KMS-11 (cell line): ENCODE results near the gene CTBP2.

ENCODE experiments used
- H2AFZ ChIP-seq: fragments of 200-600 bp; sonication (generic); 2 replicates; pipeline ENCODE4 v1.6.1; 2016; ENCODE audit warnings: antibody characterized with exemption, mixed run types, low read depth
- H3K27ac ChIP-seq: fragments of 200-600 bp; sonication (generic); 2 replicates; pipeline ENCODE4 v1.6.1; 2016; ENCODE audit warnings: mild to moderate bottlenecking, mixed run types
- H3K27me3 ChIP-seq: fragments of 200-600 bp; sonication (generic); 2 replicates; pipeline ENCODE4 v1.6.1; 2017; ENCODE audit warnings: mild to moderate bottlenecking, low read depth, mixed run types, moderate library complexity; ENCODE audit not compliant: insufficient read depth
- H3K36me3 ChIP-seq: fragments of 200-600 bp; sonication (generic); 2 replicates; pipeline ENCODE4 v1.6.1; 2017; ENCODE audit warnings: mild to moderate bottlenecking, mixed run types; ENCODE audit not compliant: insufficient read depth
- H3K4me1 ChIP-seq: fragments of 200-600 bp; sonication (generic); 2 replicates; pipeline ENCODE4 v1.6.1; 2016; ENCODE audit warnings: mild to moderate bottlenecking, low read depth, mixed run types; ENCODE audit not compliant: poor library complexity, severe bottlenecking
- H3K4me2 ChIP-seq: fragments of 200-600 bp; sonication (generic); 2 replicates; pipeline ENCODE4 v1.7.0; 2016; ENCODE audit warnings: mild to moderate bottlenecking, mixed run types
- H3K4me3 ChIP-seq: fragments of 200-600 bp; sonication (generic); IDR thresholded peaks from 2 replicates; pipeline ENCODE4 v1.6.1; 2017; ENCODE audit warnings: low read depth, low read length, mixed read lengths; ENCODE audit not compliant: insufficient read depth
- H3K79me2 ChIP-seq: fragments of 200-600 bp; sonication (generic); 2 replicates; pipeline ENCODE4 v1.6.1; 2016; ENCODE audit warnings: low read depth, mixed run types; ENCODE audit not compliant: insufficient read depth
- H3K9ac ChIP-seq: fragments of 200-600 bp; sonication (generic); 2 replicates; pipeline ENCODE4 v1.6.1; 2016; ENCODE audit warnings: mild to moderate bottlenecking, mixed run types
- H4K20me1 ChIP-seq: fragments of 200-600 bp; sonication (generic); 2 replicates; pipeline ENCODE4 v1.6.1; 2016; ENCODE audit warnings: mild to moderate bottlenecking, mixed run types; ENCODE audit not compliant: insufficient read depth
- CTCF ChIP-seq: fragments of 200-600 bp; sonication (generic); conservative IDR thresholded peaks from 2 replicates; pipeline ENCODE4 v1.6.1; 2017; ENCODE audit warnings: low read depth, mild to moderate bottlenecking, antibody characterized with exemption, low read length, moderate library complexity, mixed read lengths

CTBP2 gene

GRCh38 chr10:125034675-125035074, 125.7 kb downstream of the CTBP2 start:
- Histone ChIP-seq H3K79me2 (no peaks in the 10 kb centered on the region), H3K36me3 (no peaks in the 10 kb centered on the region), H3K4me3 (no peak overlapping the region), H3K27ac (no peak overlapping the region), H3K9ac (no peak overlapping the region), H3K4me1 (no peaks in the 10 kb centered on the region), H2AFZ (no peak overlapping the region), H4K20me1 (no peaks in the 10 kb centered on the region), H3K27me3 (no peaks in the 10 kb centered on the region), H3K4me2 (no peak overlapping the region)
- TF ChIP-seq CTCF = no peak

GRCh38 chr10:125033146-125033924, 127.0 kb downstream of the CTBP2 start:
- Histone ChIP-seq H3K4me3 (no peak overlapping the region), H3K36me3 (no peaks in the 10 kb centered on the region), H4K20me1 (no peaks in the 10 kb centered on the region), H3K27ac (no peak overlapping the region), H3K79me2 (no peaks in the 10 kb centered on the region), H2AFZ (no peak overlapping the region), H3K4me1 (no peaks in the 10 kb centered on the region), H3K4me2 (no peak overlapping the region), H3K27me3 (no peaks in the 10 kb centered on the region), H3K9ac (no peak overlapping the region)
- TF ChIP-seq CTCF = no peak

- no peak overlapping the region for H3K4me2 ChIP-seq
- H4K20me1 ChIP-seq = no peaks in the 10 kb centered on the region
- H3K36me3 ChIP-seq = no peaks in the 10 kb centered on the region
- no peak for TF ChIP-seq CTCF
- H3K27me3 ChIP-seq = no peaks in the 10 kb centered on the region
- H3K9ac ChIP-seq = no peak overlapping the region
- H3K27ac ChIP-seq = no peak overlapping the region
- H3K4me3 ChIP-seq = no peak overlapping the region
- no peaks in the 10 kb centered on the region for H3K79me2 ChIP-seq
- no peak overlapping the region for H2AFZ ChIP-seq
- no peaks in the 10 kb centered on the region for H3K4me1 ChIP-seq
Measured at GRCh38 chr10:125032474-125033020, 127.8 kb downstream of the CTBP2 start.

- Histone ChIP-seq H3K27me3 (no peaks in the 10 kb centered on the region), H3K27ac (no peak overlapping the region), H3K4me3 (no peak overlapping the region), H3K9ac (no peak overlapping the region), H3K4me1 (no peaks in the 10 kb centered on the region), H3K4me2 (no peak overlapping the region), H3K36me3 (no peaks in the 10 kb centered on the region), H3K79me2 (no peaks in the 10 kb centered on the region), H2AFZ (no peak overlapping the region), H4K20me1 (no peaks in the 10 kb centered on the region)
- no peak for TF ChIP-seq CTCF
Measured at GRCh38 chr10:125030567-125031197, 129.7 kb downstream of the CTBP2 start.
